Hematopoietic multipotent progenitor cell treated with erythropoietin and hydrocortisone succinate and interleukin-3 and kit ligand, for 15 days (in vitro differentiated cells): ENCODE results near the gene CCDC30.

ENCODE experiments used
- DNase-seq: peaks from one replicate; pipeline ENCODE4 v3.0.0-alpha.2; 2015; ENCODE audit warnings: low spot score

CCDC30 gene

DNA sequence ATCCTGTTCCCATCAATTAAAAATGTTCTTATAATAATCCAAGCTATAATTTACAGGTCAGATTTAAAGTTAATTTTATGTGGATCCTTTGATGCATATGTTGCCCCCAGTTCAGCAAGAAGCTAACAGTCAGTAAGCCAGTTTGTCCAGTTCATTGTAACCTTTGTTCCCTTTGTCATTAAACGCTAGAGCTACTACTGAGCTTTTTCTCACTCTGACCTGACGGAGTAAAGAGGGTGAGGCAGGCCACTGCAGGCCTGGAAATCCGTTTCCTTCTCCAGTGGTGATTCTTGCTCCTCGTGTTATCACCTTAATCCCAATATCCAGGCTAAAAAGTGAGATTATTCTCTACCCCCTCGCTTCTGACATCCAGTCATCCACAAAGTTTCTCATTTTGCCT is 229.4 kb downstream of the CCDC30 start:
- DNase-seq, result no peak

DNA sequence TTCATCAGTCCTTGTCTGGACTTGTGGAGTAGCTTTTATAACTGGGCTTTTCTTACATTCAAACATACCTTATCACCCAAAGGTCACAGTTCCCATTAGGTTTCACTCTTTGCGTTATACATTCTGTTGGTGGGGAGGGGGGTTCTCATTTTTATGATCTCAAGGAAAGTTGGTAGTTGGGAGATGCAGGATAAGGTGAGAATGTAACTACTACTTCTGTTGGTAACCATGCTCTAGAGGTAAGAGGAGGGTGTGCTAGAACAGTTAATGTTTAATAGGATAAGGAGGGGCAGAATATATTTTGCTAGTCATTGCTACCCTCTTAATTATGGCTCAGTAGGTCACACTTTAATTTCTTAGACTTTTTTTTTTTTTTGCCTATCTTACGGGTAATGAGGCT is 229.8 kb downstream of the CCDC30 start:
- DNase-seq, result no peak

DNA sequence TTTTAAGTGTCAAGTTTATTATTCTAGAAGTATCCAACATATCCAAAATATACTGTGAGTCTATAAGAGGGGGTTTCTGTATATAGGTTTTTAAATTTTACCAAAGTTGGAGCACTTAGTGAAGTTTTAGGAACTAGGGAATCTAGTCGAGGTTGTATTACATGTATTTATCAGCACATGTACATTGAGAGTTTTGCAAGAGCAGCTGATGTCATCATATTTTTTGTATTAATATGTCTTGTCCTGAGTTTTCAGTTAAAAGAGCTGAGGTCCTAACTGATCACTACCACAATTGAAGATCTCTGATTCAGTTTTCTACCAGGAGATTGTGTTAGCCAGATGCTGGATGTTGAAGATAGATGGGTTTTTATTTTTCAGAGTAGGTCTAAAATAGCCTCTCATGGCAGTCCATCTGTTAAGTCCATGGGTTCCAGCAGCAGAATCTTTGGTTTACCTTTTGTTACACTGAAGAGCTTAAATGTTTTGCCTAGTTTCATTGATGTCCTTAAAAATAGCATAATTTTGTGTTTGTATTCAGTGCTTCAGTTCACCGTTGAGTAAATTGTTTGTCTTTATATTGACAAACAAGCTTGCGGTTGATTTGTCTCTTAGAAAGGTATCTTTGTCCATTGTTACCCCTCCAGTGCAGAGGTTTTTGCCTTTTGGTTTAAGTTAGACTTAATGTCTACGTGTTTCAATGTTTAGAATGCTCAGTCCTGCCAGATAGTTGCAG is 235.2 kb downstream of the CCDC30 start:
- no peak for DNase-seq

DNA sequence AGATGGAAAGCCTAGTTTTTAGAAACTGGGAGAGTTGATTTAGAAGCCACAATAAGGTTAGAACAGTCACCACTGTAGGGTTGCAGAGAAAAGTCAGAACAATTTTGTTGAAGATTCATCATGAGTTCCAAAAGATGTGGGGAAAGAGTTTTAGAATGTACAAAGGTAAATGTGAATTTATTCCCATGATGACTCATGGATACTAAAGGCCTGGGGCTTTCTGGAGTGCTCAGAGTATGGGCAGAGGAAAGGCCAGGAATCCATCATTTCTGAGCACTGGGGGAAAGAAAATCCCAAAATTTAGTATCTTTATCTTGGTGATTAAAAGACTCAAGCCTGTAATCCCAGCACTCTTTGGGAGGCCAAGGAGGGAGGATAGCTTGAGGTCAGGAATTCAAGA is 236.9 kb downstream of the CCDC30 start:
- DNase-seq, result no peak

DNA sequence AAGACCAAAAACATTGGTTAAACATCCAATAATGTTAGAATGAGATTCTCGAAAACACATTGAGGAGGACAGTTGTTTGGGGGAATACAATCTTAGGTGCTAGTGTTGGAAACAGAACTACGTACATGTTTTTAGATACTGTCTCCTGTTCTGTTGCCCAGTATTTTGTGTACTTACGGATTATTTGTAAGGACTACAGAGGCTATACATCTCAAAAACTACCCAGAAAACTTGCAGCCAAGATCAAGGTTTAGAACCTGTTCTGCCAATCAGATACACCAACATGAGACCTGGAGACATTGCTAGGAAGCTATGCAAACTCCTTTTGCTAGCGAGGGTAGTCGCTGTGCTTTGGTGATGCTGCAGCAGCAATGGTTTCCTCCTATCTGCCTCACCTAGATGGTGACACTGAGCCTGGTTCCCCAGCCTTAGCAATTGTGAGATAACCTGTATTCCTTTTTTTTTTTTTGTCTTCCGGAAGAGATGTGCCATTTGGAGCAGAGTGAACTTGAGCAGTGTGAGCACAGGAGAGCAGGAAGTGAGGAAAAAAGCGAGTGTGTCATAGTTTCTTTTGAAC is 240.9 kb downstream of the CCDC30 start:
- no peak for DNase-seq
